Measurements from ENCODE around the gene BPIFB1. TPM values are rescaled to one million over a fixed set of nuclear protein-coding genes. Genes with fewer than 3 reads are reported as not detected.

BPIFB1 gene
- total RNA-seq, 1 experiment from 2014 or later, result not detected

- no peak for TF ChIP-seq ZNF232 (CRISPR knock-in tag; IDR thresholded peaks at IDR 0.05)
- no peak for TF ChIP-seq KAT7 (CRISPR knock-in tag; IDR thresholded peaks at IDR 0.05; ENCODE audit: borderline replicate concordance)
- no peak for TF ChIP-seq ESRRA (CRISPR knock-in tag; IDR thresholded peaks at IDR 0.05; ENCODE audit: borderline replicate concordance)
- no peak for TF ChIP-seq NFATC4 (CRISPR knock-in tag; IDR thresholded peaks at IDR 0.05)
- no peak for TF ChIP-seq ZNF512 (CRISPR knock-in tag; IDR thresholded peaks at IDR 0.05; ENCODE audit: borderline replicate concordance)
- TF ChIP-seq ZNF671 (CRISPR knock-in tag; IDR thresholded peaks at IDR 0.05), result no peak
- no peak for TF ChIP-seq ZNF423 (CRISPR knock-in tag; IDR thresholded peaks at IDR 0.05)
- TF ChIP-seq TEAD4 (CRISPR knock-in tag; IDR thresholded peaks at IDR 0.05), result no peak
- no peak for TF ChIP-seq CTCF (IDR thresholded peaks at IDR 0.05)
- no peak for TF ChIP-seq JAZF1 (CRISPR knock-in tag; IDR thresholded peaks at IDR 0.05)
- TF ChIP-seq, protein P1, sequence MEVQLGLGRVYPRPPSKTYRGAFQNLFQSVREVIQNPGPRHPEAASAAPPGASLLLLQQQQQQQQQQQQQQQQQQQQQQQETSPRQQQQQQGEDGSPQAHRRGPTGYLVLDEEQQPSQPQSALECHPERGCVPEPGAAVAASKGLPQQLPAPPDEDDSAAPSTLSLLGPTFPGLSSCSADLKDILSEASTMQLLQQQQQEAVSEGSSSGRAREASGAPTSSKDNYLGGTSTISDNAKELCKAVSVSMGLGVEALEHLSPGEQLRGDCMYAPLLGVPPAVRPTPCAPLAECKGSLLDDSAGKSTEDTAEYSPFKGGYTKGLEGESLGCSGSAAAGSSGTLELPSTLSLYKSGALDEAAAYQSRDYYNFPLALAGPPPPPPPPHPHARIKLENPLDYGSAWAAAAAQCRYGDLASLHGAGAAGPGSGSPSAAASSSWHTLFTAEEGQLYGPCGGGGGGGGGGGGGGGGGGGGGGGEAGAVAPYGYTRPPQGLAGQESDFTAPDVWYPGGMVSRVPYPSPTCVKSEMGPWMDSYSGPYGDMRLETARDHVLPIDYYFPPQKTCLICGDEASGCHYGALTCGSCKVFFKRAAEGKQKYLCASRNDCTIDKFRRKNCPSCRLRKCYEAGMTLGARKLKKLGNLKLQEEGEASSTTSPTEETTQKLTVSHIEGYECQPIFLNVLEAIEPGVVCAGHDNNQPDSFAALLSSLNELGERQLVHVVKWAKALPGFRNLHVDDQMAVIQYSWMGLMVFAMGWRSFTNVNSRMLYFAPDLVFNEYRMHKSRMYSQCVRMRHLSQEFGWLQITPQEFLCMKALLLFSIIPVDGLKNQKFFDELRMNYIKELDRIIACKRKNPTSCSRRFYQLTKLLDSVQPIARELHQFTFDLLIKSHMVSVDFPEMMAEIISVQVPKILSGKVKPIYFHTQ (CRISPR knock-in tag; IDR thresholded peaks at IDR 0.05), result no peak
Measured at GRCh38 chr20:33317424-33318095, 34.5 kb downstream of the BPIFB1 start (continued).

- Mint-ChIP-seq H3K27ac (no peak overlapping the region), H3K9me3 (no peaks in the 10 kb centered on the region), H3K27me3 (ENCODE audit: low read depth) (no peaks in the 10 kb centered on the region; the same call in 1 of the 2 replicates), H3K4me3 (no peak overlapping the region), H3K36me3 (no peaks in the 10 kb centered on the region), H3K4me1 (no peaks in the 10 kb centered on the region)
- ChIA-PET POLR2A (no interaction called here), CTCF (interaction anchor here (1.0 kb wide), 1 partner anchor 349 kb away, joined by 3 read pairs; no protein-coding TSS in a partner anchor)
- DNase-seq (ENCODE audit: low spot score), result peak; percentile 28
- TF ChIP-seq PREB (CRISPR knock-in tag; IDR thresholded peaks at IDR 0.05; ENCODE audit: borderline replicate concordance) (0 out of 2 replicates have a peak, but pooled peaks have one; percentile 45), NR3C1 (CRISPR knock-in tag; conservative IDR thresholded peaks at IDR 0.05; ENCODE audit: low read depth) (no peak)
- ATAC-seq, result peak; percentile 75
Measured at GRCh38 chr20:33318096-33318429, 35.0 kb downstream of the BPIFB1 start.

DNA sequence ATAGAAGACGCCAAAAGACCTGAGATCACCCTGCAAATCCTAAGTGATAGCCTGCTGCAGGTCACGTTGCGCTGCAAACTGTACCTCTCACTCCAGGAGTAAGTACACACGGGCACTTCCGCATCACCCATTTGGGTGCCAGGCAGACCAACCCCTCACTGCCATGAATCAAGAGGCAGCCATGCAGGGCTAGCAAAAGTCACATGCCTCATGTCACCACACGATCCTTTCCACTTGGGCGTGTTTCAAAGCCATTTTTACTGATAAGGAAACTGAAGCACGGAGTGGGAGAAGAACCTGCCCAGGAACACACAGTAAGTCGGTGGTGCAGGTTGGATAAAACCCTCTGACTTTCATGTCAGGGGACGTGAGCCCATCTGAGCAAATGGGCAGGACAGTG is 37.0 kb downstream of the BPIFB1 start:
- Mint-ChIP-seq H3K9me3 (no peaks in the 10 kb centered on the region), H3K4me3 (no peak overlapping the region), H3K27me3 (ENCODE audit: low read depth) (no peaks in the 10 kb centered on the region; the same call in 1 of the 2 replicates), H3K27ac (no peak overlapping the region), H3K36me3 (no peaks in the 10 kb centered on the region), H3K4me1 (no peaks in the 10 kb centered on the region)
- ATAC-seq (no peak), DNase-seq (ENCODE audit: low spot score) (no peak)
- ChIA-PET POLR2A (no interaction called here), CTCF (no interaction called here)
- TF ChIP-seq FOXK1 (CRISPR knock-in tag; IDR thresholded peaks at IDR 0.05) (no peak), SMAD3 (CRISPR knock-in tag; IDR thresholded peaks at IDR 0.05; ENCODE audit: borderline replicate concordance) (no peak), ETV6 (CRISPR knock-in tag; IDR thresholded peaks at IDR 0.05) (no peak), RORB (CRISPR knock-in tag; IDR thresholded peaks at IDR 0.05) (no peak), ZNF671 (CRISPR knock-in tag; IDR thresholded peaks at IDR 0.05) (no peak)
- TF ChIP-seq, protein P2, sequence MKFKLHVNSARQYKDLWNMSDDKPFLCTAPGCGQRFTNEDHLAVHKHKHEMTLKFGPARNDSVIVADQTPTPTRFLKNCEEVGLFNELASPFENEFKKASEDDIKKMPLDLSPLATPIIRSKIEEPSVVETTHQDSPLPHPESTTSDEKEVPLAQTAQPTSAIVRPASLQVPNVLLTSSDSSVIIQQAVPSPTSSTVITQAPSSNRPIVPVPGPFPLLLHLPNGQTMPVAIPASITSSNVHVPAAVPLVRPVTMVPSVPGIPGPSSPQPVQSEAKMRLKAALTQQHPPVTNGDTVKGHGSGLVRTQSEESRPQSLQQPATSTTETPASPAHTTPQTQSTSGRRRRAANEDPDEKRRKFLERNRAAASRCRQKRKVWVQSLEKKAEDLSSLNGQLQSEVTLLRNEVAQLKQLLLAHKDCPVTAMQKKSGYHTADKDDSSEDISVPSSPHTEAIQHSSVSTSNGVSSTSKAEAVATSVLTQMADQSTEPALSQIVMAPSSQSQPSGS (CRISPR knock-in tag; IDR thresholded peaks at IDR 0.05; ENCODE audit: borderline replicate concordance, low read depth), result no peak
